GM19238 (cell line): Measurements from ENCODE around the gene LPCAT2.

Experiments used
- DNase-seq: peaks from one replicate; pipeline ENCODE4 v3.0.0; 2011; ENCODE audit warnings: low spot score; ENCODE audit not compliant: insufficient read length

Gene LPCAT2

DNA sequence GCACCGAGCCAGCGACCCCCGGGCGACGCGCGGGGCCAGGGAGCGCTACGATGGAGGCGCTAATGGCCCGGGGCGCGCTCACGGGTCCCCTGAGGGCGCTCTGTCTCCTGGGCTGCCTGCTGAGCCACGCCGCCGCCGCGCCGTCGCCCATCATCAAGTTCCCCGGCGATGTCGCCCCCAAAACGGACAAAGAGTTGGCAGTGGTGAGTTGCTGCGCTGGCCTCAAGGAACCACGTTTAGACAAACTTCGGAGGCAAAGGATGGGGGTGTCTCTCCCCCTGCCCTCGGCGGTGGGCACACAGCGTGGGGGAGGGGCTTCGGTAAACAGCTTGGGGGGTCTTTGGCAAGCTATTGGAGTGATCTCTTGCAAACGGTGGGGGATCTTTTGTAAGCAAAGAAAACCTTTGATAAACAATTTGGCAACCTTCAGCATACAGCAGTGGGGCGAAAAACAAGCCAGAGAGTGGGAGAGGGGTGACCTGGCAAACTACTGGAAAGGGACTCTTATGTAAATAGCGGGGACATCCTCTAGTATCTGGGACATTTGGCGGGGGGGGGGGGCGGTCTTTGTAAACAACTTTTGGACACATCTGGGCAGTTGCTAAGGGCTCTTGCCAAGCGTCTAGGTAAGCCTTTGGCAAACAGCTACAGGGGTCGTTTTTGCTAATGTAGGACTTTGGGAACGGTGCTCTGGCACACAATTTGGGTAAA, 29.3 kb upstream of the LPCAT2 start:
- DNase-seq: no peak

- no peak for DNase-seq
Measured at GRCh38 chr16:55480228-55480655, 28.6 kb upstream of the LPCAT2 start.

DNA sequence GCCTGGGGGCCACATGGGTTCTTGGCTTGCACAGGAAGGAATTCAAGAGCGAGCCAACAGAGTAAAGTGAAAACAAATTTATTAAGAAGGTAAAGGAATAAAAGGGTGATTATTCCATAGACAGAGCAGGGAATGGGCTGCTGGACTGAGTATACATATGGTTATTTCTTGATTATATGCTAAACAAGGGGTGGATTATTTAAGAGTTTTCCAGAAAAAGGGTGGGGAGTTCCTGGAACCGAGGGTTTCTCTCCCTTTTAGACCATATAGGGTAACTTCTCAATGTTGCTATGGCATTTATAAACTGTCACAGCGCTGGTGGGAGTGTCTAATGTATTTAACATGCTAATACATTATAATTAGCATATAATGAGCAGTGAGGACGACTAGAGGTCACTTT, 27.8 kb upstream of the LPCAT2 start:
- DNase-seq: no peak

GRCh38 chr16:55482056-55482455, 26.8 kb upstream of the LPCAT2 start:
- DNase-seq: no peak

GRCh38 chr16:55487048-55487803, 21.6 kb upstream of the LPCAT2 start:
- DNase-seq: no peak

DNA sequence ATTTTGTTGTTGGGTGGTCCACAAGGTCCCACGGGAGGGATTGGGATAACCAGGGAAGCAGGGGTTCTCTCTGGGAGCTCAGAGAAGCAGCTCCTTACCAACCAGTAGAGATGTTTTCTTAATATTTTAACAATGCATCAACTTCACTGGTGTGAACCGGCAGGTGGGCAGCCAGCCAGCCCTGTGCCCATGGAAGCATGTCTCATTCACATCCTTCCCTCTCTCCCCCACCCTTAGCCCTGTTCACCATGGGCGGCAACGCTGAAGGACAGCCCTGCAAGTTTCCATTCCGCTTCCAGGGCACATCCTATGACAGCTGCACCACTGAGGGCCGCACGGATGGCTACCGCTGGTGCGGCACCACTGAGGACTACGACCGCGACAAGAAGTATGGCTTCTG, 20.6 kb upstream of the LPCAT2 start:
- no peak for DNase-seq

- no peak for DNase-seq
Measured at GRCh38 chr16:55489119-55489955, 19.5 kb upstream of the LPCAT2 start.

- DNase-seq: no peak
Measured at GRCh38 chr16:55489956-55490265, 19.0 kb upstream of the LPCAT2 start.

DNA sequence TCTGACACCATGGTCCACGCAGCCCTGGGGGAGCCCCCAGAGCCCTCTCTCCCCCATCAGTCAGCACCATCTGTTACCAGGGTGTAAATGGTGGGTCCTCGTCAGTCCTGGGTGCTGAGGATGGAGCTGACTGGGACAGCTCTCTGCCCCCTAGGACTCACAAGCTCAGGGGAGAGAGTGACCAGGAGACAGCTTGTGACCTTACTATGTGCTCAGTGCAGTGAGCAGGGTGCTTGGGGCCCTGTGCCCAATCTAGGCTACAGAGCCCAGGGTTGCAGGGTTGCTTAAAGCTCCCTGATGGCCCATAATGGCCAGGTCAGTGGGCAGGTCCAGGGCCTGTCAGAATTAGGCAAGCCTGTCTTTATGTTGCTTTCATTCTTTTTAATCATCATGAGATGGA, 18.6 kb upstream of the LPCAT2 start:
- no peak for DNase-seq

- DNase-seq: no peak
Measured at GRCh38 chr16:55491691-55492090, 17.2 kb upstream of the LPCAT2 start.

DNA sequence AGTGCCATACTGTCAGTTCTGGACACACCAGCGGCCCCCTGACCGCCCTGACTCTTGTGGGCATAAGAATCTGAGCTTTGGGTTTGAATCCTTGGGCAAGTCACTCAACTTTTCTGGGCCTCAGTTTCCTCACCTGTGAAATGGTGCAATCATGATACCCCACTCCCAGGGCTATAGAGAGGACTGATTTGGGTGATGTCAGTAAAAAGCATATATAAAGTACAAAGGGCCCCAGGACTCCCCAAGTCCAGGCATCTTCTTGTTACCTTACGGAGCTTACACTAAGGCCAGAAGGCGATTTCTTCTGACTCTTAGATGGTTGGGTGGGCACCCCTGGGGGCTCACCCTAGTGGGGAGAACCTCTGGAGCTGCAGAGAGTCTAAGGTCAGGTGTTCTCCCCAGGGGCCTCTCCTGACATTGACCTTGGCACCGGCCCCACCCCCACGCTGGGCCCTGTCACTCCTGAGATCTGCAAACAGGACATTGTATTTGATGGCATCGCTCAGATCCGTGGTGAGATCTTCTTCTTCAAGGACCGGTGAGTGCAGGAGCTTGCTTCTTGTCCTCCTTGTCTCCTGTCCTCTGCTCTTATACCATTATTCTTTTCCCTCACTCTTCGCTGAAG, 16.0 kb upstream of the LPCAT2 start:
- no peak for DNase-seq

DNA sequence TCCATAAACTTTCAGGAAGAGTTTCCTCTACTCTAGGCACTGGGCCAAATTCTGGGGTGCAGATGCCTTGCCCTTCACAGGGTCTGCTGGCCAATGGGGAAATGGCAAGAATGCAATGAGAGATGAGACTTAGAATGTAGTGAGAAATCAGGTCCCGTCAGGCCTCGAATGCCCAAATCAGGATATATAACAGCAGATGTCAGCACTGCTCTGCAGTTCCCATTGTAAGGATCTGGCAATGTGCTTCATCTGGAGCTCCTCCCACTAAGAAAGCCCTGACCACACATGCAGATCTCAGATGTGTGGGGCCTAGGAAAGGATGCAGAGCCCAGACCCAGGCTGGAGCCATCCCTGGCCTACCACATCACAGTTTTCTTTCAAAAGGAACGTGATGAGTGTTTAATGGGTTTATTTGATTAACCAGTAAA, 13.9 kb upstream of the LPCAT2 start:
- no peak for DNase-seq

DNA sequence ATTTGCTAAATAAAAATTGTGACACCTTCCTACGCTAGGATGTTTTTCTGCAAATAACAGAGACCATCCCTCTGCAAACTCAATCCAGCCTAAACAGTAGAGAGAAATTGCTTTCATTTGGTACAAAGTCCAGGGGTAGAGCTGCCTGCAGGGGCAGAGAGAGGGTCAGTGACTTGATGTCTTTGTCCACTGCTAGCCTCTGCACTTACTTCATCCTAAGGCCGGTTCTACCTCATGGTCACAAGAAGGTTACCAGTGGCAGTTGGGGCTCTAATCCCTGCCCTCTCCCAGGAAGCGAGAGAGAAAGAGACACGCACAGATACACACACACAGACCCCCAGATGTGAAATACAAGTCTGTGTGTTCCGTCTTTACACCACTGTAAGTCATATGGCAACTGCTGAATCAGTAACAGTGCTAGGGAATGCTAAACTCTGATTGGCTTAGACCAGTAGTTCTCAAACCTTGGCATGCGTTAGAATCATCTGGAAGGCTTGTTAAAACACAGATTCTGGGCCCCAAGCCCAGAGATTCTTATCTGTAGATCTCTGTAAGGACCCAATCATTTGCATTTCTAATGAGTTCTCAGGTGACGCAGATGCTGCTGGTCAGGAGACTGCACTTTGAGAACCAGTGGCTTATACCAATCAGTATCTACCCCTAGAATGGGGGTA, 13.1 kb upstream of the LPCAT2 start:
- no peak for DNase-seq

DNA sequence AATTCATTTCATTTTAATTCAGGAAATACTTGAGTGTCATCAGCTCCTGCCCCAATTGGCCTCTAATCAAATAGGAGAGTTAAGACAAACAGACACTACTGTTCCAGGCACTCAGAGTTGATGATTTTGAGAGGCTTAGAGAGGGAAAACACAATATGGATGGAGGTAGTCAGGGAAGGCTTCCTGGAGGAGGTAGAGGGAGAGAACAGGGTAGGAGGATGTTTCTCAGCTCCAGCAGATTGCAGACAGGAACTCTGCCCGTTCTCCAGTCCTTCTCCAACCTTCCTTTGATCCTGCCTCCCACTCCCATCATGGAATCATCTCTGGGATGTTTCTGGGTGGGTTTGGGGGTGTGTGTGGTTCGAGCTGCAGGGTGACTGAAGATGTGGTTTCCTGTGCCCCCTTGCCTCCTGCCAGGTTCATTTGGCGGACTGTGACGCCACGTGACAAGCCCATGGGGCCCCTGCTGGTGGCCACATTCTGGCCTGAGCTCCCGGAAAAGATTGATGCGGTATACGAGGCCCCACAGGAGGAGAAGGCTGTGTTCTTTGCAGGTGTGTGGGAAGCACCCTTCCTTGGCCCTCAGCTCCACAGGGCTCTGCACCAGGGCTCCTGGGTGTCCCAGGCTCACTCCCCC, 12.2 kb upstream of the LPCAT2 start:
- DNase-seq: no peak

- no peak for DNase-seq
Measured at GRCh38 chr16:55497558-55497957, 11.3 kb upstream of the LPCAT2 start.

- DNase-seq: no peak
Measured at GRCh38 chr16:55498101-55498500, 10.8 kb upstream of the LPCAT2 start.

GRCh38 chr16:55499281-55499680, 9.6 kb upstream of the LPCAT2 start:
- DNase-seq: no peak

DNA sequence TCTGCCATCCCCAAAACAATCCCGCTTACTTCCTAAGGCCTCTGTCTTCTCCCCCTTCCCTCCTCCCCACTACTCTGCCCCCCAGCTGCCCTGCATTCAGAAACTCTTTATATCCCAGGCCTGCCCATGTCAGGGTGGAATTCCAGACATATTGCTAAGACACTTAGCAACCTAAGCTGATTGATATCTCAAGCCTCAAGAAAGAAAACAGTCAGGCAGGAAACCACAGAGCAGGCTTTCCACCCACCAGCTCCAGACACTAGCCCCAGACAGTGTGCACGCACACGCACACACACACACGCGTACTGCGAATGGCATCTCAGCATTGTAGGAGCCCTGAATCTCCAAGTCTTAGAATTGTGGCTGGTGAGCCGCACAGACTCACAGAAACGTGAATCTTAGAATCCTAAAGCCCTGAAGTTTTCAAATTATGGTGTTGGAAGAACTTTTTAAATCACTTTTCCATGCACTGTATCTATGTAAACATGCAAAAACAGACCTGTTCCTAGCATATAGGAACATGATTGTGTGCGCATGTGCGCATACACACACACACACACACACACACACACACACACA, 8.8 kb upstream of the LPCAT2 start:
- no peak for DNase-seq

DNA sequence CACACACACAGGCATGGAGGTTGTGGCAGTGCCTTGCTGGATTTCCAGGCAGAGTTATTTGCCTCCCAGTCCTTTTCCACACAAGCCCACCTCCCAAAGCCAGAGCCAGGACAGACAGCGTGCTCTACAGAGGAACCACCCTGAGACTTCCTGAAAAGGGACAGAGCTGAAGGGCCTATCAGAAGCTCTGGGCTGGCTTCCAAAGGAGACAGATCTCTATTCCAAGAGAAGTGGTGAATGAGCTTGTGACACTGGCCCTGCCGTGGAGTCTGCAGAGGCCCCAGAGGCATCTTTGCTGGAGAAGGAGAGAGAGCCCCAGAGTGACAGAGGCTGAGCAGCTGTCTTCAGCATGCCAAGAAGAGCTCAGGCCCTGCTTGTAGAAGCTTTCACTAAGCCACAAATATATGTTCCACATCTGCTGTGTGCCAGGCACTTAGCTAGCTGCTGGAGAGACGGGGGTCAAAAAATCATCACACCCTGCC, 8.3 kb upstream of the LPCAT2 start:
- DNase-seq: no peak
